GM19452 (cell line): ENCODE measurements around the gene KCND2.

Source experiments
- ATAC-seq: cut with Tn5 transposase; IDR thresholded peaks from one replicate; pipeline ENCODE4 v1.9.1; 2021; ENCODE audit not compliant: unreplicated experiment

The KCND2 gene

DNA sequence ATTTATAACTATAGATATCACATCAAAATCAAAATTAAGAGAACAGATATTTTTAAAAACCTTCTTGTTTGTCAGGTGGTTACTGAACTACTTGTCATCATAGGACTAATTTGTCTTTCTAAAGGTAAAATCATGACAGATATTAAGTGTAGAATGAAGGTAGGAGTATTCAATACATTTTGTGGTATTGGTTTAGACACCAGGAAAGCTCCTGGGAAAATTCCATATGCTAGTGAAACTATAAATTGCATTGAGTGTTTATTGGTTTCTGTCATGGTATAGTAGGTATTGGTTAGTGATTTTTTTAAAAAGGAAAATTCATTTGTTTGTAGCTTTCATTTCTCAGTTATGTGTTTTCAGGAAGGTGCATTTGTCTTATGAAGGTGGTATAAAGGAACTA lies 132.7 kb downstream of the KCND2 start:
- no peak for ATAC-seq

DNA sequence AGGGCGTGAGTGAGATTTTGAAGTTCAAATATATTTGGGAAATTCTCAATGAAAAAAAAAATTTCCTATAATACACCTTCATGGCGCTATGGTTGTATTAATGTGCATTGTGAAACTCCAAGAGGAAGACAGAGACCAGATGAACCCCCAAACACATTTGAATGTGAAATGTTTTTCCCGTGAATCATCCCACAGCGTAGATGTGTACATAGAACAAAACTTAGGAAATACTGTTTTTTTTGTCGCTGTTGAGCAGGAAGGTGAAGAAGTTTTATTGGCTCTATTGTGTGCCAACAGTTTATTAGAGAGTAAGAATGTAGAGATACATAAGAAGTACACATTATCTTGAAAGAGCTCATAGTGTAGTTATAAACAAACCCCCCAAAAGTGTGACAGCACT lies 134.0 kb downstream of the KCND2 start:
- no peak for ATAC-seq

DNA sequence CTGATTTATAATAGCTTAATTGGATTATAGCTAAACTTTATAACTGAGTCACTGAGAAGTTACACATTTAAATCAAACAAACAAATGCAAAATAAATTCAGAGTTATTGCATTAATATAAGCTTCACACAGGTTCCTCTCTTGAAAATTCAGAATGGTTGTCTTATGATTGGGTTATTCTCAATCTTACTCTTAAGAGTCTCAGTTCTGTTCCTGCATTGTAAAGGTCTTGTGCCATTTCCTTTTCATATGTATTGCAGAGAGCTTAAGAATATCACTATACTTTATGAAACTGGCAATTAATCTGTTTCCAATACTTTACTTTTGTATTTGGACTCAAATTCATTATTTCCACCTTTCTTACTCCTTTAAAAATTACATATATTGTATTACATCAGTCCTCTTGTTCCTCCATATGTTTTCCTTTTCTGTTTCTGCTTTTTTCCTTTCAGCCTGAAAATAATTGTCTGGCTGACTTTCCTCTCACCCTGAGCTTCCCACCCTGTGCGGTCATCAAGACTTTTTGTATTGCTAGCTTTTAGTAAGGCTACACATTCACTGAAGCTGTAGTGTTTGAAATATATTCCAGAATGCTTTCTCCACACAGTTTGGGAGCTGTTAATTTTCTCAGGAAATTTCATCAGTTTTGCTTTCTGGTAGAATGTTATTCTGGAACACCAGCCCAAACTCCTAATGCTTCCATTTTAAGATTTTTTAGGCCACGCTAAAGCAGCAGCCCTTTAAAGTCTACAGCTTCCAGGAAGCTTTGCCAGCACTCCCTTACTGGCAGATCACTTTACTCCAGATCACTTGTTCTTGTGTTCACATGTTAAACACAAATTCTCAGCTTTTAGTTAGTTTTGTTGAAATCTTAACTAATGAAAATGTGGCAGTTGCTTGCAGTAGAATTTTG lies 139.4 kb downstream of the KCND2 start:
- ATAC-seq: peak; percentile 74

DNA sequence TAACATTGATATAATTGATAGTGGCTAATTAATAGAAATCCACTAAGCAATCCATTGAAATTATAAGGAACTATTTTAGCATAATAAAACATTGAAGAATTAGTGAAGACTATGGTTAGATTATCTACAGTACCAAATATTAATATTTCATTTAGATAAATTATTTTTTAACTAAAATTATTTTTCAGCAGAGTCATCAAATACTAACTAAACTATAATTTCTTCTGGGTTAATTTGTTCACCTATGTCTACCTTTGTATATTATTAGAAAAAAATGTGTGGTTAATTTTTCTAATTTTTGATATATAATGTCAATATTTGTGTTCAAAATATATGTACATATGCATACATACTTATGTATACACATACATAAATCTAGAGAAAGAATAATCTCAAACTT lies 140.2 kb downstream of the KCND2 start:
- no peak for ATAC-seq

DNA sequence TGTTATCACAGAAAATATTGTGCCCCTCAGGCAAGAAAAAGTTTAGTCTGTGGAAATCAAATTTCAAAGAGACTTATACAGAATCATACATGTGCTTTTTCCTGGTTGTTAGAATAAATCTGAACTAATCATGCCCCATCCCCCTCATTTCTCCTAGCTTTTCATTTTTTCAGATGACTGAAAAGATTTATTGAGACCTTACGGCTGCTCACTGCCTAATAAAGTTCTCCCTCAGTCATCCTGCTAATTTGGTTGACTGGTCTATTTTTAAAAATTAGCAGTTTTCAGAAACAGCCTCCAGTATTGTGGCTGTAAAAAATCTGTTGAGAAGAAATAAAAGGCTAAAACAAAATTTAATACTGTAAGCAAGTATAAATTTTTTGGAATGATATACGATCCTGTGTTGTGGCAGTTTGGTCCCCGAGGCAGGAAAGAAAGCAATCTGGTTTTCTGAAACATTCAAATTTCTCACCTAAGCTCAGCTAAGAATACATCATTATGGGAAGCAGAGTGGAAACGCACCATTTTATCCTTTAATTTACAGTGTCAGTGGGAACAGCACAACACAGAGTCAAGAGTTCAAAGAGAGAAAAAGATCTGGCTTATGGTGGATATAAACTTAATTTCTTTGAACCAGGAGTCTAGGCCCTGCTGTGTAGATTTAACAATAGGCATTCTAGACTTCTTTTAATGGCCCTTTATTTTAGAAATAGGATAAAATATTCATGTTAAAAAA lies 144.4 kb downstream of the KCND2 start:
- no peak for ATAC-seq

DNA sequence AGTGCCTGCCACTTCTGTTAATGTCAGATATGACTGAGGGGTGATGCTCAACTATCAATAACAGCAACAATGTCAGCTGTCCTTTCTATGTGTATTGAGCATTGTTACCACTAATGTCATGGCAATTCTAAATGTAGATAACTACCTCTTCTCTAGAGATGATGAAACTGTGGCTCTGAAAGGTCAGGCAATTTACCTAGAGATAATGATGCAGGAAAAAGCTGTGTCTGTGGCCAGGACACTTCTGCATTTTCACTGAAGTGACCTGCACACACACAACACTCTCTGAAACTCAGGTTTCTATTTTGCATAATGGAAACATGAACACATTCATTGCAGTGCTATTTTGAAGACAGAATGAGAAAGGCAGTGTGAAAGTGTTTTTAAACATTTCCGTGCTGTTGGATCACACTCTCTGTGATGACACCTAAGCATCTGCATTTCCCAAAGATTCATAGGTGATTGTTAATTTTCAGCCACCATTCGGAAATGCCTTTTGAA lies 148.2 kb downstream of the KCND2 start:
- peak; percentile 96 for ATAC-seq

DNA sequence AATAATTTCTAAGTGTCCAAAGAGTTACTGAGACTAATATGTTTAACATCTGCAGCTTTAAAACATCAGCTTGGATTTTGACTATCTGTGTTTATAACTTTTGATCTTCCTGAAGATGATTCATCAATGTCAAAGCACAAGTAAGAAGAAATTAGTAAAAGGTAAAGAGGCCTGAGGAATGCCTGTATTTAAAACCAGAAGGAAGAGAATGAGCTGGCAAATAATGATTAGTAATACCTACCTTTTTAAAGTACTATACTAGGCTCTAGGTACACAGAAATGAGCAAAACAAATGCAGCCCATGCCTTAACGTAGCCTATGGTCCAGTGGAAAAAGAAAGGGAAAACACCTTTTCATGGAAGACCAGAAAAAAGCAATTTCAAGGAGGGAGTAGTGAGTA lies 158.0 kb downstream of the KCND2 start:
- ATAC-seq: peak; percentile 48

DNA sequence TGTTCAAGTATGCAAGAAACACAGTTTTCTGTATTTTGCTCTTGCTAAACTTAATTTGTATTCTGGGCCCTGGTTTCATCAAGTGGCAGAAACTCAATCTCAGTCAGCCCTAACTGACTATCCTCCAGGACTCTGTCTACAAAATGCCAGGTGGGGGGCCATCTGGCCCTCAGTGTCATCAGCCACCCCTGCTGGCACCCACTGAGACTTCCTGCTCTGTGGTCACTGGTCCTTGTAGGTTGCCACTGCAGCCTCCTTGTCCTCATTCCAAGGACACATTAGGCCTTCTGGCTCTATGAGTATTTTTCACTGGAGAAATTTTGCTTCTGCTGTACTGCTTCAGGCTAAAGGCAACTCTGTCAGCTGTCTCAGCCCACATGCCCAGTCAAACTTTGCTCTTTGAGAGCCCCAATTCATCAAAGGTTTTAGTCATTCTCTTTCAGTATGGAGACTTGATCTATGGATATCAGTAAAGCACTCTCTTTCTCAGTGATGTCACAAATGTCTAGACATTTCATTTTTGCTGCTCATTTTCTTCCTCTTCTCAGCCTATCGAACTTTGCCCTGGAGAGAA lies 163.6 kb downstream of the KCND2 start:
- ATAC-seq: no peak

DNA sequence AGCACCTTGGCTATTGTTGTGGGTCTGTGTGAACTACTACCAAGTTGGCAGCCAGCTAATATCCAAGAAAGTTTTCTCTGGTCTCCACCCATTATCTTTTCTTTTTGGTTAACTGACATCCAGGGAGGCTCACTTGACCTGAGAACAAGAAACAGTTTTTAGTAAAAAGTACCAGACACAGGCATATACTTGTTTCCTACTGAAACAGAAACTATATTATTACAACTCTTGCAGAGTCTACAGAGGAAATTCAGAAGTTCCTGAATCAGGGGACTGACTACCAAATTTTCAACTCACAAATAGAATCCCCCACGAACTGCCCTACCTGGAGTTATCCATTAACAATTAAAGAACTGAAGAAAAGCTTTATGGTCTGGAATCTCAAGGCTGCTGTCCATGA lies 168.9 kb downstream of the KCND2 start:
- peak; percentile 85 for ATAC-seq

DNA sequence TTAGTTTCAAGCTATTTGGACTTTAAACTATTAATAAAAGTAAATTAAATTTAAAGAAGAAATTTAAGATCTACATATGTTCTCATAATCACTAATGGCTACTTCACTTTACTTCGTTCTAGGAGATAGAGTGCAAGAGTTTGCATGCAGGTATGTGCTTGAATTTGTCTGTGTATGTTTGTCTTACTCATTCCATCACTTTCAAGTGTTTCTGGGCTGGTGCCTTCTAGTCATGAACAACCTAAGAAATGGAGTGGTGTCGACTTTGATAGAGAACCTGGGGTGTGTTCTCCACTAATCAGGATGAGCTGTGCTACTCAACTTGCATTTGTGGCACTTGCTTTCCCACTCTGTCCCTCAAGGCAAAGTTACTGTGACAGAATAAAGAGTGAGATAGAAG lies 169.9 kb downstream of the KCND2 start:
- peak; percentile 38 for ATAC-seq

DNA sequence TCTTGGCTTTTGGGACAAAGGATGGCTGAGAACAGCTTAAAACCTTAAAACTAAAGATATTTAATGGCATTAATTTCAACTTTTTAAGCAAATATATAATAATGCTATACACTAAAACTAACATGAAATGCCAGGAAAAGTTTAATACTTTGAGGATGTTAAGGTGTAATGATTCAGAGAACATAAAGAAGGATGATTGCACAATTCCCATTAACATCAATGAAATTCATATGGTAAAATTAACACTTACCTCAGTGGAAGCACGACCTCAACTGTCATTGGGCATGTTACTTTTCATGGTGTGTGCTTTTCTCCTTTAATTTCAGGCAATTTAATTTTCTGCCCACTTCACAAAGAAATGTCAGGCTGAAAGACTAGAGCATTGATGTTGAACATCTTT lies 171.7 kb downstream of the KCND2 start:
- ATAC-seq: no peak

DNA sequence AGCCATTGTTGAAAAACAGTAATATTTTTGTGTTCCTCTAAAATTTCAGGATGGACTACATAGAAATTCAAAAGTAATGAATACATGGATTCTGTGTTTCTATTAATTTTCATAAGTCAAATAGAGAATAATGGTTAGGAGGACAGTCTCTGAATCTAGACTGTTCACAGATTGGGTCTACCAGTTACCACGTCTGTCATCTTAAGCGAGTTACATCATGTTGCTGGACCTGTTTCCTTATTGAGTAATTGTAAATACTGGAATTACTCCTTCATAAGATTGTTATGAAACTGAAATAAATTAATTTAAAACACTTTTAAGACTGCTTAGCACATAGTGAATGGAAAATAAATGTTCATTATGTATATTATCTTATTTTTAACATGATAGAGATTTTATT lies 172.3 kb downstream of the KCND2 start:
- no peak for ATAC-seq

DNA sequence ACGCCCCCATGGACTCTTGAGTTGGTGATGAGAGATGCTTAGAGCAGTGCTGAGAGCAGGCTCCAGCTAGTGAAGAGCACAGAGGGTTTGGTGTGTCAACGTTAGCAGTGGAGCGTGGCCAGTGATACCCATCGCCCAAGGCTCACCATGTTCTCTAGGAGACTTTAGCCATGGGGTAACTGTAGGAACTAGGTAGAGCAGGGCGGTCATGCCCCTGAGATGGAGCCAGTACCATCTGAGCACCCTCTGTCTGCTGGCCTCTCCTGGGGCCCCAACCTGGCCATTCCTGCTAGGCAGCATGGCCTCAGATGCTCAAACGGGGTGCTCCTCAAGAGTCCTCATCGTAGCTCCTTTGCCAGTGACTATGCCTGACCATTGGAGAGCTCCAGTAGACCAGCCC lies 179.7 kb downstream of the KCND2 start:
- ATAC-seq: no peak

DNA sequence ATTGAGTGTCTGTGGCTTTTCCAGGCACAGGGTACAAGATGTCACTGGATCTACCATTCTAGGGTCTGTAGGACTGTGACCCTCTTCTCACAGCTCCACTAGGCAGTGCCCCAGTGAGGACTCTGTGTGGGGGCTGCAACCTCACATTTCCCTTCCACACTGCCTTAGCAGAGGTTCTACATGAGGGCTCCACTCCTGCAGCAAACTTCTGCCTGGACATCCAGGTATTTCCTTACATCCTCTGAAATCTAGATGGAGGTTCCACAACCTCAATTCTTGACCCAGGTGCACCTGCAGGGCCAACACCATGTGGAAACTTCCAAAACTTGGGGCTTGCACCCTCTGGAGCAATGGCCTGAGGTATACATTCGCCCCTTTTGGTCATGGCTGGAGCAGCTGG lies 183.7 kb downstream of the KCND2 start:
- no peak for ATAC-seq

DNA sequence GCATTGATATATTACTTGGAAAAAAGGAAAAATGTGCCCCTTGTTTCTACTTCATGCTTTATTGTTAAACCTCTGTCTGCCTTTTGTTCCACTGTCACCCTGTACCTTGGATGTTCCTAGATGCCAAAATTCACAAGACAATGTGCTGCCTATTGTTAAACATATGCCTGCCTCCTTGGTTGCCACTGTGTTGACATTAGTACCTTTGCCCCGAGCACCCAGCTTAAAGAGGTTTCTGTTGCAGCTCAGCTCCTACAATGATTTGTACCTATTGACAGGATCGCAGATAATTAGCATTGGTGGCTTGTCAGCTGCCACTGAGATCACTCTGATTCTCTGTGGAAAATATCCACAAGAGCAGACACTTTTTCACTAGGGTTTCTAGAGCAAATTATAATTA lies 188.0 kb downstream of the KCND2 start:
- no peak for ATAC-seq

DNA sequence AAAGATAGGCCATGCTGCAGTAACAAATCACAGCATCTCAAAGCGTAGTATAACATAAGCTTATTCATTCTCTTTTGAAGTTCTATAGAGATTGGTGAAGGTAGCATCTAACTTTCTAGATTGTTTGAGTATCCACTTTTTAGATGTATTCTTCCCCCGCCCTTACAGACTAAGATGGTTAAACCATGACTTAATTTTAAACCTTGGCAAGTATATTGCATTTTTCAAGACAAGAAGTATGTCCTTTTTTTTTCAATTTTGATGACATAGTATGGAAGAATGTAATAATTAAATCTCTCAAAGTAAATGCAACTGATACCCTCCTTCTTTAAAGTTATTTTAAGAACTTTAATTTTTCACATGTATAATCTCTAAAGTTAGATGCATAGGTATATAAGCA lies 190.0 kb downstream of the KCND2 start:
- ATAC-seq: no peak

DNA sequence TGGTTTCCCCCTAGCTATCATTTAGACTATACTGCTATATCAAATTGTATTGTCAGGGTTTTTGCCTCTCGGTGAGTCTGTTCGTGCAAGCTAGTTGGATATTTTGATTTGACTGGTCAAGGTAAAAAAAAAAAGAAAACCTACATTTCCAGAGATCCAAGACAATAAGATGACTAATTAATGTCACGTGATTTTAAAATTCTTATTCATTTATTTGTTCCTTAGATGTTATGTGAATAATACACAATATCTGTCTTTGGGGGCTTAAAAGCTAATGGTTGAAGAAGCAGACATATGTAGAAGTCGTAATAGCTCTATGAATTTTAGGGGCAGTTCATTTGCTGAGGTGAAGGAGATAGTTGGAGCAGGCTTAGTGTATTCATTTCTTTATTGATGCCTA lies 191.1 kb downstream of the KCND2 start:
- ATAC-seq: no peak

DNA sequence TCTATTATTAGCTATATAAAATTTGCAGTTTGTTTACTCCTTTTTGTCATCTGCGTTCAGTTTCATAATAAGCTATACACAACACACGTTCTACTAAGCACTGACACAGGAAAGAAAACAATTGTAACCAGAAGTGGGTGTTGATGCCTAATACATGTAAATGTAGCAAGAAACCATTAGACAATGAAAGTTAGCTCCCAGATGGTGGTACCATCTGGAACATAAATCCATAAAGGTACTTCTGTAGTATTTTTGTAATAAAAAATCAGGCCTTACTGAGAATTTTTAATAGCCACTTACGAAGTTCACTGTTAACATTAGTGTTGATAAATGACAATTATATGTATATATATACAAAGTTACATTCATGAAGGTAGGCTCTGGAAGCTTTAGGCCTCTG lies 194.7 kb downstream of the KCND2 start:
- ATAC-seq: no peak

DNA sequence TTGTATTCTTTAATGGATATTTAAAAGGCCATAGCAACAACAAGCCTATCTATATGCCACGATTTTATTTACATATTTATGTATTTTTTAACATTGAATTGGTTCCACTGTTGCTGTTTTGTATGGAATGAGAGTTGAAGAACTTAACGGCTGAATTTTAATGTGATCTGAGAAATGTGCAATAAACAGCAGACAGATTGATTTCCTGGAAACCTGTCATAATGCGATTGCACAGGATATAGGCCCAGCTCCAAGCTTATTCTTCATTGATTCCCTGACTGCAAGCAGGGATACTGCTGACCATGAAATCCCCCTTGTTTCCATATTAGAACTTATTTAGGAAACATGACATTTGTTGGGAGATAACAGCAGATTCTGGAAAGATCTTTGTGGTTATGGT lies 195.6 kb downstream of the KCND2 start:
- no peak for ATAC-seq

DNA sequence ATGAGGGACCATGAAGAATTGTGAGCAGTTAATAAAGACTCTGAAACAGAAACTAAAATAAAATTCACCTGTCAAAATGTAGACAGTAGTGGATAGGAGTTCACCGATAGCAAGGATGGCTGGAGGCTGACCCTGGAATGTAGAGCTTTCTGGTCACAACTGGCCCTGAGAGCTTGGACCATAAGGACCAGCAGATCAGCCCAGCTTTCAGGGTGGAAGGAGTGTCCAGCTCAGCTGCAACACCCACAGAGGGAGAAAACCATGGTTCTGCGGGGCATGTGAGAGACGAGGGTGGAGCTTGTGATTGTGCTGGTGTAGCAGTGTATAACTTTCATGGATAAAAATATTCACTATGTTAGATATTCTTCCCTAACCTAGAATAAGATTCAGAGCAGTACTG lies 199.9 kb downstream of the KCND2 start:
- ATAC-seq: no peak

DNA sequence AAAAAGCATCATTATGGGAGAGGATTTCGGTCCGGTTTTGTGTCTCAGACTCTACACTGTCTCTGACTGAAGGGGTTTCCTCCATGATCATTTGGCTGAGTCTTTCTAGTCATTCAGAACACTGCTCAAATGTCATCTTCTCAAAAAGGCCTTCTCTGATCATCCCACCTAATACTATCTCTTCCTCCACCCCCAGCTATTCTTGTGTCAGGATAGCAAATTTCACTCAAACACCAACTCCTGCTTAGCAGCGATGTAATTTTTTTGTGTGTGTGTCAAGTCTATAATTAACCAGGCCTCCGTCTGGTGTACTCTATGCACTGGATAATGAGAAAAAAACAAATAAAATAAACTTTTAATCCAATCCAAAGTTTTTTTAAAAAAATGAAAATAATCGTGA lies 200.4 kb downstream of the KCND2 start:
- no peak for ATAC-seq

DNA sequence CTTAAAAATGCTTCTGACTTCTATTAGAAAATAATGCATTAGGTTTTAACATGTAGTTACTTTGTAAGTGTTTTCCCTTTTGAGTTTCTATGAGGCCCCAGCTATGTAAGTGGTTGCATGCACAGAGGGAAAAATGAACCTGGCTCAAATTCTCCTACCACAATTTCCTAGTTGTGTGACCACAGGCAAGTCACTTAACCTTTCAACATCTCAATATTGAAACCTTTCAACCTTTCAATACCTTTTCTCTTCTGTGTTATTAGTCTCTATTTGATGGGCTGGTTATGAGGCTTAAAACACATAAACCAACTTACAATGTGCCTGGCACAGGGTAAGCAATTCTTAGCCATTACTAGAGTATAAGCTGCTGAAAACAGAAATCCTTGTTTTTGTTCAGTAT lies 203.0 kb downstream of the KCND2 start:
- peak; percentile 85 for ATAC-seq
